Globus pallidus (tissue), 1 donor: Measurements from ENCODE around the gene LCE5A.
A peak's percentile ranks its signal among the peaks of the same experiment; 100 is the strongest.
"Not testable (repeated sequence)": the region's sequence is repeated elsewhere in the genome, so short reads cannot be mapped to it uniquely, and the experiment has no call there.

Source experiments
- DNase-seq: peaks from one replicate; pipeline ENCODE4 v3.0.0-alpha.2; 2015; ENCODE audit warnings: low spot score

Gene LCE5A

DNA sequence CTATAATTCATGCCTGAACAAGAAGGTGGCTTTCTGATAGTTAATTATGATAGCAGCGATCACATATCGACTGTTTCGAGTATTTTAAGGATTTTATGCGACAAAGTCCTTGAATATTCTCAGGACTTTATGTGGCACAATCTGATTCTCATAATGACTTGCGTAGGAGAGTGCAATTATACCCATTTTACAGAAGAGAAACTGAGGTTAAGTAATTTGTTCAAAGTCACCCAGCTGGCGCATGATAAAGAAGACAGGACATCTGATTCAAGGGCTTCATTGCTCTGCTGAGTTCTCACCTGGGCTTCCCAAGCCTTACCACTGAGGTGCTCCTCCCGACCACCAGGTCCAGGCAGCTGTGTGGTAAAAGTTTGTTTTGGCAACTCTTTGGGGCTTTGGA is 5.5 kb downstream of the LCE5A start:
- DNase-seq = no peak

DNA sequence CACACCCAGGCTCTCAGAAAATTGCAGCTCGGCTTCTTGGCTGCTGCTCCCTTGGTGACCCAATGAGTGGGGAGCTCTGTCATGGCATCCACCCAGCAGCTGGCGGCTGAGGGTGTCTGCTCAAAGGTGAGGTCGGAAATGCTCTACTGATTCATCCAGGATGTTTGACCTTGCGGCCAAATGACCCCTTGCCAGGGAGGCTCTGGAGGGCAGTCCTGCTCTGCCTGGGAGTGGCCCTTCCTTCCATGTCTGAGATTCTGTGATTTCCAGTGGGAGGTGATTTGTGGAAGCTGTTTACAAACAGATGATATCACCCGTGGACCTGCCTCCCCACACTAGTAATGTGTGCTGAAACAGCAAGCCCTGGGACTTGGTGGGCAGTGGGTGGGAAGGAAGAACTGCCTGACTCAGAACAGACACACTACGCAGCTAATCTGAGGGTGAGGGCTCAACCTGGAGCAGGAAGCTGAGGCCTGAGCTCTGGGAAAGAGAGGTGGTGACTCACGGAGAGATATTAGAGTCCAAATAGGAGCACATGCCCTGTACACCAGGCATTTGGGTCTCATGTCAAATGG is 6.7 kb downstream of the LCE5A start:
- no peak for DNase-seq

DNA sequence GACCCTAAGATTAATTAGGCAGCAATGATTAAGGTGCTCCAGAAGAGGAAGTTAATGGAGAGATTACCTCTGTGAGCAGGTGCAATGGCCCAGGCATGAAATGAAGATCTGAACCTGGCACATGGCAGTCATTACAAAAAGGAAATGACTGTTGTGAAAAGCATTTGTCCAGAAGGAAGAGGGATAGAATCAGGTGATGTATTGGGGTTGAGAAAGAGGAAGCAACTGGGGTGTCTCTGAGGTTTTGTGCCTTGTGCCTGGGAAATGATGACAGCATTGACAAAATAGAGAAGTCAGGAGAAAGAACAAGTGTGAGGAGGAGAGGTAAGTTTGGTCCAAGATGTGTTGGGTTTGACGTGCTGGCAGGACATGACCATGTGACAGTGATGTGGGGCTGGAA is 9.2 kb downstream of the LCE5A start:
- peak; percentile 13 for DNase-seq

DNA sequence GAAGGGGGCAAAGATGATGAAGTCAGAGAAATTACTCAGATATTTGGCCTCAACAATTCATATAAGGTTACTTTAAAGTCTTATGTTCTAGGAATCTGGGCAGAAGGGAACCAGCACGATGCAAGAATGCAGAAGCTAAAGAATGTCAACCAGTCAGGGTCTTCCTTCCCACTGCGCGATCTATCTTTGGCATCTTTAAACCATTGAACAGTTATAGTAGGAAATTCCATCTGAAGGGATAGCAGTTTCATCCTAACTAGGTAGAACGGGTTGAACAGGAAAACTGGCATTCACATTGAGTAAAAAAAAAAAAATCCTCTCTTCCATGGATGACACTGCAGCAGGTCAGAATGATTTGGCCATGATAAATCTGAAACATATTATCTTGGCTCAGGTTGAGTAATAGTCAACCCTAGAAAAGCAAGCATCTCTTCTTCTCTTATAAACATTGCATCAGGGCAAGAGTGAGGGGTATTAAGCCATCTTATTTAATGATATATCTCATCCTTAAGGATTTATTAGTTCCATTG is 10.0 kb downstream of the LCE5A start:
- no peak for DNase-seq

DNA sequence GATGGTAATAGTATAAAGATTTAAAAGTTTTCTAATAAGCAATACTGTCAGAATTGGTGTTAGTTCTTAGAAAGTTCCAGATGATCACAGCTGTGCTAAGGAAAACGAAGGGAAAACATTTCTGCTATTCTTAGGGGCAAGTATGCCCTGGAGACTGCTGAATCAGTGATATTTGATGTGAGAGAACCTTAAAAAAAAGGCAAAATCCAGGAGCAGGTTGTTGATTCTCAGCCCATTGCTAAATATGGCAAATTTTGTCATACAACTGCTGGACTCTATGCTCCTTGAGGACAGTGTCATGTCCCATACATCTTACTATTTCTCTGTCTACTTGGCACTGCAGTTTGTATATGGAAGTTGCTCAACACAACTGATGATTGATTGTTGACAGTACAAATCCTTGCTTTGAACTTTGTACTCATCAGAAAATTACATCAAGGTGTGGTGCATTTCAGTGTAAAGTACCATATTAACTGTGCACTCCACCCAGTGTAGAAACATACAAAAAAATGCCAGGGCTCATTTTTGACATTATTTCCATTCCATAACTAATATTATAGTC is 14.6 kb downstream of the LCE5A start:
- DNase-seq = no peak

DNA sequence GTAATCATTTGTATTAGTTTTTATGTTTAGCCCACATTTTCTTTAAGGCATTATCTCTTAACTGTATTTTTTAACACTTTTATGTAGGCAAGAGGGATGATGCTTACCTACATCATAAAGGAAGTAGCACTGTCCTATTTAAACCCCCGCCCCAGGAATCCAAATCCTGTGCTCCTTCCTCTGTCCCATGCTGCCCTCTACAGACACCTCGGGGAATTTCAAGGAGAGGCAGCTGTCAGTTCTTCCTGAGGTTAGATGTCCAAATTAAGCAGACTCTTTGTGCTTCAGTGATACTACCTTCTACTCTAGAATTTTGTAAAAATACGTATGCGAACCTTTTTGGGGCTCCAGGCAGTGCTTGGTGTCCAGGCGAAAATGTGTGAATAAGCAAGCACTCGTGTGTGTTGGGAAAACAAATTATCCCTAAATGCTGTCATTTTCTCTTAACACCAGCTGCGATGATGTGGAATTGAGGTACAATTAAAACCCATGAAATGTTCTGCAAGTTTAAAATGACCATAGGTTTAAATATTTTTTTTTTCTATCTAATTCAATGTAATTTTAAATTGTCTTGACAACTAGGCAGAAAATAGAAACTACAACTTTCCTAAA is 22.8 kb downstream of the LCE5A start:
- DNase-seq = no peak

DNA sequence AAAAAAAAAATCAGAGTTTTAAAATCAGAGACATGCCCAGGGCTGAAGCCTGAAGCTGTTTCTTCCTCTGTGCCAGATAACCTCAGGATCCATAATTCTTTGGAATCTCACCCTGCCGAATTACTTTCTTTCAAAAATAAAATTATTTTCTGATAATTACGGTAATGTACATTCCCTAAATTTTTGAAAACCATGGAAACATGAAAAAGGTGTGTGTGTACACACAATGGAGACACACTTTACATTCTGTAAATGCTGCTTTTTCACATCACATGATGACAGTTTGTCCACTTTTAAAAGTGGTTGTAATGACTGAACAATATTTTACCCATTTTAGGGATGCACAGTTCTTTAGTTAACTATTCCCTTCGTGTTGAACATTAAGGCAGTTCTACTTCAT is 25.2 kb downstream of the LCE5A start:
- no peak for DNase-seq

DNA sequence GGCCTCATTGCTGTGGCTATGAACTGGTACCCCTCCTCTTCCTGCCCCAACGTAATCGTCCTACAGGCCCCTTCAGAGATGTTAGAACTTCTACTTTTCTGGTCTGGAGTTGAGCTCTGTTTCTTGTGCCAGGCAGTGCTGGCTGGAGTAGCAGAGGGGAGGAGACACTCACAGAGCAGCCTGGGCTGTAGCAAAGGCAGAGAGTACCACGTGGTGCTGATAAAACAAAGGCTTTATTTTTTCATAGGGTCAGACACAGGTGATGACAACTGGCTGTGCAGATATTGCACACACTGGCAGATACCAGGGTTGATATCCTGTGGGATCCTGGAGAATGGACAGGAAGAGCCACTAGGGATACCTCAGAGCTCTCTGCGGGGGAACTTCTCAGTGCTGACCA is 26.9 kb downstream of the LCE5A start:
- DNase-seq = peak; percentile 17

DNA sequence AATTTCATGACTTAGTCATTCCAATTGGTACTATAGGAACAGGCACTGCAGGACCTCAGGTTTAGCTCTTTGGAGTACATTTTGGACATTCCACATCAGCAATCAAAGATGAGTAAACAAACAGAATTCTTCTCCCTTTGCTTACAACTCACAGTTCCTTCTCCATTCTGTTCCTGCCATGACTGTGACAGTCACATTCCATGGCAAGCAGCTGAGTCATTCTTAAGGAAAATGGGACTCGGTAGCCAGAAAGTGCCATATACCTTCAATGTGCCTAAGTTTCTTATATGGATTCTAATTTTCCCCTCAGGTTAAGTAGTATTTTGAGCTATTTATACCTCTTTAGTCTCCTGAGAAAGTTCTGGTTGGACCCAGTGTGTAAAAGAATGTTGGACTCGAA is 29.3 kb downstream of the LCE5A start:
- no peak for DNase-seq

DNA sequence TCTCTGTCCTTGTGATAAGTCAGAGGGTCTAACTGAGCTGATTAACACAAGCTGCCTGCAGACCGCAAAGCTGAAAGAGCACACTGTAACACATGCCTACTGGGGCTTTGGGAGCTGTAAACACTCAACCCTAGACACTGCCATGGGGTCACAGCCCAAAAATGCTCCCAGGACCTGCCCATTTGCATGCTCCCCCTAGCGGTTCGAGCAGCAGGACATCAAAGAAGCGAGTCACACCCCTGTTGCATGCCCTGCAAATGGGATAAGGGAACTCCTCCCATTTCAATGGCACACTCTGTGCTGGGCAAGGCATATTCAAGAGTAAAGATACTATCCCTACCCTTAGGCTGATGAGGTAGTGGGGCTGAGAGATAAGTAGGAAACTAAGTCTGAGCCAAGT is 33.2 kb downstream of the LCE5A start:
- no peak for DNase-seq

DNA sequence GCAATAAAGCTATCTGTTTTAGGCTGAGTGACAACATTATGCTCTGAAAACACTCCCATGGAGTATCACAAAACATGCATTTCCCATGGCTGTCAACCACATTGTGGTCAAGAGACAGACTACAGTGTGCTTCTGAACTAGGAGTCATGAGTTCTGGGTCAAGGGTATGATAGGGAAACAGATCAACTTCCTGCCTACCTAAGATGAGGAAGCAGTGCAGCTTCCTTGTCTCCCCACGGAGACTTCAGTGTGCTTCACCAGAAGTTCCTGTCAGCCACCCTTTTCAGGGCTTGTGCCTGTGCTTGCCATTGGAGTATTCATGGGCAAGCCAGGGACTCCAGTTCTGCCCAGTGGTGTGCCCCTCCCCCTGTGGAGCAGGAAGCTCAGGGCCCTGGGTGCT is 36.1 kb downstream of the LCE5A start:
- DNase-seq = no peak

DNA sequence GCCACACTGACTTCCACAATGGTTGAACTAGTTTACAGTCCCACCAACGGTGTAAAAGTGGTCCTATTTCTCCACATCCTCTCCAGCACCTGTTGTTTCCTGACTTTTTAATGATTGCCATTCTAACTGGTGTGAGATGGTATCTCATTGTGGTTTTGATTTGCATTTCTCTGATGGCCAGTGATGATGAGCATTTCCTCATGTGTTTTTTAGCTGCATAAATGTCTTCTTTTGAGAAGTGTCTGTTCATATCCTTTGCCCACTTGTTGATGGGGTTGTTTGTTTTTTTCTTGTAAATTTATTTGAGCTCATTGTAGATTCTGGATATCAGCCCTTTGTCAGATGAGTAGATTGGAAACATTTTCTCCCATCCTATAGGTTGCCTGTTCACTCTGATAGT is 37.8 kb downstream of the LCE5A start:
- DNase-seq = not testable (repeated sequence)
